Activated T-helper 1 cell treated with Interleukin-2 at 50 U/mL for 16 hours (primary cell): ENCODE measurements around the gene AIFM3.

Source experiments
- DNase-seq: peaks from one replicate; pipeline ENCODE4 v3.0.0-alpha.2; 2020; ENCODE audit warnings: low read depth

The AIFM3 gene

DNA sequence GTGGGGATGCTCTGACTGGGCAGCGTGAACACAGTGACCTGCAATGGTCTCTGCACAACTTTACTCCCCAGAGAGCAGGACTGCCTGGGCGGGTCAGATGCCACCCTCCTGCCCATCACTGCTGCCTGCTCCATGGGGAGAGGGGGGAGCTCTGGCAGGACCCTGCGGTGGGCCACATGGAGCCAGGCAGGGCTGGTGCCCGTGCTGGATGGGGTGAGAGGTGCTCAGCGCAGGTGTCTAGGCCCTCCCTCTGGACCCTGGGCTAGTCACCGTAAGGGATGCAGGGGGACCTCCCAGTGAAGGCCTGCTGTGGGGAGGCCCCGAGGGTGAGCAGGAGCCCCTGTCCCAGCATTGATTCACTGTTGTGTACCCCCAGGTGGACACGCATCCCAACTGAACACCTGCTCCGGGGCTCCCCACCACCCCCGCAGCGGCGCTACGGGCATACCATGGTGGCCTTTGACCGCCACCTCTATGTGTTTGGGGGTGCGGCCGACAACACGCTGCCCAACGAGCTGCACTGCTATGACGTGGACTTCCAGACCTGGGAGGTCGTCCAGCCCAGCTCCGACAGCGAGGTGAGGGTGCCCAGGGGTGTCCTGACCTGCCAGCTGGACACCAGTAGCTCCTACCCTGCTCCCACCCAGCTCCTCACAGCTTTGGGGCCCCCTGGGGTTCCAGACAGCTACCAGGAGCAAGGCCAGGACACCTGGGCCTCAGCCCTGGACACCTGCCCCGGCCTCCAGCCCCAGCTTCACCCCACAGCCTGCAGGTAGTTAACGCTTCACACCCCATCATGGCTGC is 24.4 kb downstream of the AIFM3 start:
- no peak for DNase-seq

DNA sequence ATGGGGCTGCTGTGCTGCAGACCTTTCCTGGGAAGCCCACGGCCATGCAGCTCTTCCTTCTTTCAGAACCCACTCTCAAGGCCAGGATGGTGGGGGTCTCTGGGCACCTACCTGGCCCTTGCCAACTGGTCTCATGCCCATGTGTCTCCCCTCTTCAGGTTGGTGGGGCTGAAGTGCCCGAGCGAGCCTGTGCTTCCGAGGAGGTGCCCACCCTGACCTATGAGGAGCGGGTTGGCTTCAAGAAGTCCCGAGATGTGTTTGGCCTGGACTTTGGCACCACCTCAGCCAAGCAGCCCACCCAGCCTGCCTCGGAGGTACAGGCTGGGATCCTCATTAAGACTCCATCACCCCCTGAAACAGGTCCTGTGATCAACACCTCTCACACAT is 25.0 kb downstream of the AIFM3 start:
- no peak for DNase-seq

DNA sequence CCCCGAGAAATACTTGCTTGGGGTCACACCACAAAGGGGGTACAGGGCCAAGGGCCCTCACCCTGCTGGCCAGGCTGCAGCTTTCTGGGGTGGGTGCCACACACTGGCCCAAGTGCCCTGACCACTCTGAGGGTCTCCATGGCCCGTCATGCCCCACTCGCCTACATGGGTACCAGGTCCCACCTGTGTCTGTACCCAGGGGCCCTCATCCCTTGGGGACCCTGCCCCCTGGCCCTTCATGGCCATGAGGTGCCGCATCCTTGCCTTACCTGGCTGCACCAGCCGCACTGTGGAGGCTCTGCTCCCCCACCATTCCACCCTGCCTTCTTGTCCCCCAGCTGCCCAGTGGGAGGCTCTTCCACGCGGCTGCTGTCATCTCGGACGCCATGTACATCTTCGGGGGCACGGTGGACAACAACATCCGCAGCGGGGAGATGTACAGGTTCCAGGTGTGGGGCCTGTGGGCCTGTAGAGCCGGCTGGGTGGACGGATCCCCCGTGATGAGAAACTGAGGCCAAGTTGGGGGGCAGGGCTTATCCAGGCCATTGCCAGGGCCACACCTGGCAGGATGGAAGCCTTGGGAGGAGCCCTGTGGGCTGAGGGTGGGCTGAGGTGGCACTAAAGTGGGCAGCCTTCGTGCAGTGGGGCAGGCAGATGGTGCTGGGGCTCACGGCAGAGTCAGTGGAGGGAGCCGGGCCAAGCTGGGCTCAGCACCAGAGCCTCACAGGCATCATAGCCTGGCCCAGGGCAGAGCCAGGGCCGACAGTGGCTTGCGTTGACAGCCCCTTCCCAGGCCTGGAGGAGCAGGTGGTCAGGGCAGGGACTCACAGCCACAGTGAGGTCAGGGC is 25.6 kb downstream of the AIFM3 start:
- no peak for DNase-seq

DNA sequence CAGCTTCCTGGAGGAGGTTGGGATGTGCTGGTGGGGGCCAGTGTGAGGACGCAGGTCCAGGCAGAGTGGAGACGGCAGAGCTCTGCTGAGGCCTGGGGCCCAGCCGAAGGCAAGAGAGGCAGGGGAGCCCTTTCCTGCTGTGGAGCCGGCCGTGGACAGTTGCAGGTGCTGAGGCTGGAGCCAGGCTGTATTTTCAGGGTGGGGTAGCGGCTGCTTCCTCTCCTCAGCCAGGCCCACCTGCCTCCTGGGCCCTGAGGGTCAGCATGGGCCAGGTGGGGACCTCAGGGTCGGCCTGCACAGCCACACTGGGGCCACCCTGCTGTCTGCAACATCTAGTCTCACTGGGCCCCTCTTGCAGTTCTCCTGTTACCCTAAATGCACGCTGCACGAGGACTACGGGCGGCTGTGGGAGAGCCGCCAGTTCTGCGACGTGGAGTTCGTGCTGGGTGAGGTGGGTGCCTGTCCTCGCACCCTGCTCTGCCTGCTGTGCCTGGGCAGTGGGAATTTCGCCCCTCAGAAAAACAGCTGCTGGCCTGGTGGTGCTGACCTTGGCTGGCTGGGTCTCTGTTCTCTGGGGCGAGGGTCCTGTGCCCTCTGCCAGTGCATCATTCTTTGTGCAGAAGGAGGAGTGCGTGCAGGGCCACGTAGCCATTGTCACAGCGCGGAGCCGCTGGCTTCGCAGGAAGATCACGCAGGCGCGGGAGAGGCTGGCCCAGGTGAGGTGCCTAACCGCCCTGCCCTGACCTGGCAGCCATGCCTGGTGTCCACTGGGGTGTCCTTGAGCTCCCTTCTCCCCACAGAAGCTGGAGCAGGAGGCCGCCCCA is 26.5 kb downstream of the AIFM3 start:
- no peak for DNase-seq

DNA sequence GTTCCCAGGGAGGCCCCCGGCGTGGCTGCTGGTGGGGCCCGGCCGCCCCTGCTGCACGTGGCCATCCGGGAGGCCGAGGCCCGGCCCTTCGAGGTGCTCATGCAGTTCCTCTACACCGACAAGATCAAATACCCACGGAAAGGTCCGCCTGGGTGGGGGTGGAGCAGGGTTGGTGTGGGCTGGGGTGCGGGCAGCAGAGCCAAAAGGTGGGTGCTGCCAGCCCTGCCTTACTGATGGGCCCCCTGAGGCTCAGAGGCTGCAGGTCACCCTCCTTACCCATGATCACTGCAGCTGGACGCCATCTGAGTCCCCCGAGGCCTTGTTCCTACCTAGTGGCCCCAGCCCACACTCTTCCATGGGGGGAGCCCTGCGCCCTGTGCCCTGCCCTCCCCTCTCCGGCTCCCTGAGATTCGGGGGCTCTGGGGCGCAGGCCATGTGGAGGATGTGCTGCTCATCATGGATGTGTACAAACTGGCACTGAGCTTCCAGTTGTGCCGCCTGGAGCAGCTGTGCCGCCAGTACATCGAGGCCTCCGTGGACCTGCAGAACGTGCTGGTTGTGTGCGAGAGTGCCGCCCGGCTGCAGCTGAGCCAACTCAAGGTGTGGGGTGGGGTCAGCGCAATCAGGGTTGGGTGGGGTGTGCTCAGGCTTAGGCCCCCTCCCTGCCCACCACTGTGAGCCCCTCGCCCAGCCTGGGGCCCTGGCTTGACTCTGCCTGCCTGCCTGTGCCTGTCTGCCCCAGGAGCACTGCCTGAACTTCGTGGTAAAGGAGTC is 27.3 kb downstream of the AIFM3 start:
- DNase-seq = no peak

DNA sequence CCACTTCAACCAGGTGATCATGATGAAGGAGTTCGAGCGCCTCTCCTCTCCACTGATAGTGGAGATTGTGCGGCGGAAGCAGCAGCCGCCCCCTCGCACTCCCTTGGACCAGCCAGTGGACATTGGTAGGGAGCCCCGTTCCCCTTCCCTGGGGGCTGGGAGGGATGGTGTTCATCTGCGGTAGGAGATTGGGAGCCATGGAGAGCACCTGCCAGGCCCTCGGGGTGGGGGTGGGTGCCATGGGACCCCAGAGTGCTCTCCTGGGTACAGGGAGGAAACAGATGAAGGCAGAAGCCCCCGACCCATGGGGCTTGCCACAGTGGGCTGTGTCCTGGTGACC is 27.8 kb downstream of the AIFM3 start:
- DNase-seq = no peak

DNA sequence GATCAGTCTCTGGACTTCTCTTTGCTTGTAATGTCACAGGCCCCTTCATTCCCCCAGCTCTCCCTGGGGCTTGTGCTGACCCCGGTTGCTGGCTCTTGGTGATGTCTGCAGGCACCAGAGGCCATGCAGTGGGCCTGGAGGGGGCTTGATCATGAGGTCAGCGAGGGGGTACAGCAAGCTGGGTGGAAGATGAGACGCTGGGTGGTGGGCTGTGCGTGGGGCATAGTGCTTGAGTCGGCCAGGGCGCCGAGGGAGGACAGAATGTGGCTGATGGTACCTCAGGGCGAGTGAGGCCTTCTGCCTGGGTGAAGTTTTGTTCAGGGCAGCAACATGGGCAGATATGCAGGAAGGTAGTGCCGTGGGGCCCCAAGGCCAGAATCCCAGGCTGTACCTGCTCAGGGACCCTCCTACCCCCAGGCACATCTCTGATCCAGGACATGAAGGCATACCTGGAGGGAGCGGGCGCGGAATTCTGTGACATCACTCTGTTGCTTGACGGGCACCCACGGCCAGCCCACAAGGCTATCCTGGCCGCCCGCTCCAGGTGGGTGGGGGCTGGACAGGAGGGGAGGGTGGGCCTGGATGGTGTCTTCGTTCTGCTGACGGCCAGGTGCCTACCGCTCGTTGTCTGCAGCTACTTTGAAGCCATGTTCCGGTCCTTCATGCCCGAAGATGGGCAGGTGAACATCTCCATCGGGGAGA is 28.4 kb downstream of the AIFM3 start:
- no peak for DNase-seq

DNA sequence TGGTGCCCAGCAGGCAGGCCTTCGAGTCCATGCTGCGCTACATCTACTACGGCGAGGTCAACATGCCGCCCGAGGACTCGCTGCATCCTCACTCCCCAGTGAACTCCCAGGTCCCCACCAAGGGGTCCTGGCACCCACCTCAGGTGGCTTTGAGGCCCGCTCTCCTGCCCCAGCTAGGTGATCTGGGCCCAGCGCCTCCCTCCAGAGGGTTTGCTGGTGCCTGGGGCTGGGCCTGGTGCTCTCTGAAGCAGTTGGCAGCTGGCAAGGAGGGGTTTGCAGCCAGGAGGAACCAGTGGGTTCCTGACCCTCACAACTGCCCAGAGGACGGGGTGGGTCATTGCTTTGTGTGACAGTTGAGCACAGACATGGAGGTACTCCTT is 29.0 kb downstream of the AIFM3 start:
- DNase-seq = no peak

DNA sequence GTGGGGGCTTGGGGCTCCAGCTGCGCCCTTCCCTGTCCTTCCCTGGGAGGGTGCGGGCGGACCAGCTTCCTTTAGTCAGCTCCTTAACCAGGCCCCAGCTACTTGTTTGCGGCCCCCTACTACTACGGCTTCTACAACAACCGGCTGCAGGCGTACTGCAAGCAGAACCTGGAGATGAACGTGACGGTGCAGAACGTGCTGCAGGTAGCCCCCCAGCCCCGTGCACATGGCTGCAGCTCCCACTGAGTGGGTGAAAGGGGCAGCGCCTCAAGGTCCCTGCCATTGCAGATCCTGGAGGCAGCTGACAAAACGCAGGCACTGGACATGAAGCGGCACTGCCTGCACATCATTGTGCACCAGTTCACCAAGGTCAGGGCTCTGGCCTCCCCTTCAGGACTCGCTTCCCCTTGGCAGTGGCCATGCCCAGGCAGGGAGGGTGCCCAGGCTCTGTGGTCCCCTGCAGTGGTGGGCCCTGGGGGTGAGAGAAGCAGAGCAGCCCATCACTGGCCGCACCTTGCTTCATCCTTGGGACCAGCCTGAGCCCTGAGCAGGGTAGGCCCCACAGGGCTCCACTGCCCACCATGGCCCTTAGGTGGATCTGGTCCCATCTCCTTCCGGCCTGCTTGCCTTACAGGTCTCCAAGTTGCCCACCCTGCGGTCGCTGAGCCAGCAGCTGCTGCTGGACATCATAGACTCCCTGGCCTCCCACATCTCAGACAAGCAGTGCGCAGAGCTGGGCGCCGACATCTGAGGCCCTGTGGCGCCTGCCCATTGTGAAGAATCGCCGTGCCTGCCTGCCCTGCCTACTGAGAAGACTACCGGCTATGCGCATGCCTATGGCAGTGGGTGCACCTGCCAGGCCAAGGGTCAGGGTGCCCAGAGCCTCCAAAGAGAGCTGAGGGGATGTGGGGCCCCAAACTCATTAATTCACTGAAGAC is 29.8 kb downstream of the AIFM3 start:
- no peak for DNase-seq

DNA sequence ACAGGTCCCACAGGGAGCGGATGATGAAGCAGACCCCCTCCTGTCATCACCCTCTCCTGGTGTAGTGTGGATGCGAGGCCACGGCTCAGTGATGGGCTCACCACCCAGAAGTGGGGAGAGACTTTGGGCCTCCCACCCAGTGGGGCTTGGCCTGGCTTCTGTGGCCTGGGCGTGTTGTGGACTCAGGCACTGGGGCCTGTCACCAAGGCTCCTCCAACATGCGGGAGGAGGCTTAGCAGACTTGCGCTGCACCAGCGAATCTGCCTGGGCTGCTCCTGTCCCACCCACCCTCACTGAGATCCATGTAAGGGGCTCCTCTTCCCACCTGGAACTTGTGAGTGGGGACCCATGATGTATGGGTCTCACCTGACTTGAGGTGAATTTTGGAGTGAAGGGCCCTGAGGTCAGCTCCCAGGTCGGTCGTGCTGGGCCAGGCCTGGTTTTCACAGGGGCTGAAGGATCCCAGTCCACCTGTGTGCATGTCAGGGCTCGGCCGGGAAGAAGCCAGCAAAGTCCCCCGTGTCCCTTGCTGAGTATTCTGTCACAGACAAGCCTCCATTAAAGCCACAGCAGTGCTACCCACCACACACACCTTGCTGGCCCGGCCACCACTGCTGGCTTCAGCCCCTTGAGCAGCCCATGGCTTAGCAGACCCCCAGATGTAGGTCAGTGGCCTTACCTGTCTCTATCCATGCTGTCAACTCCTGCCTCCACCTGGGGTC is 30.6 kb downstream of the AIFM3 start:
- DNase-seq = no peak

DNA sequence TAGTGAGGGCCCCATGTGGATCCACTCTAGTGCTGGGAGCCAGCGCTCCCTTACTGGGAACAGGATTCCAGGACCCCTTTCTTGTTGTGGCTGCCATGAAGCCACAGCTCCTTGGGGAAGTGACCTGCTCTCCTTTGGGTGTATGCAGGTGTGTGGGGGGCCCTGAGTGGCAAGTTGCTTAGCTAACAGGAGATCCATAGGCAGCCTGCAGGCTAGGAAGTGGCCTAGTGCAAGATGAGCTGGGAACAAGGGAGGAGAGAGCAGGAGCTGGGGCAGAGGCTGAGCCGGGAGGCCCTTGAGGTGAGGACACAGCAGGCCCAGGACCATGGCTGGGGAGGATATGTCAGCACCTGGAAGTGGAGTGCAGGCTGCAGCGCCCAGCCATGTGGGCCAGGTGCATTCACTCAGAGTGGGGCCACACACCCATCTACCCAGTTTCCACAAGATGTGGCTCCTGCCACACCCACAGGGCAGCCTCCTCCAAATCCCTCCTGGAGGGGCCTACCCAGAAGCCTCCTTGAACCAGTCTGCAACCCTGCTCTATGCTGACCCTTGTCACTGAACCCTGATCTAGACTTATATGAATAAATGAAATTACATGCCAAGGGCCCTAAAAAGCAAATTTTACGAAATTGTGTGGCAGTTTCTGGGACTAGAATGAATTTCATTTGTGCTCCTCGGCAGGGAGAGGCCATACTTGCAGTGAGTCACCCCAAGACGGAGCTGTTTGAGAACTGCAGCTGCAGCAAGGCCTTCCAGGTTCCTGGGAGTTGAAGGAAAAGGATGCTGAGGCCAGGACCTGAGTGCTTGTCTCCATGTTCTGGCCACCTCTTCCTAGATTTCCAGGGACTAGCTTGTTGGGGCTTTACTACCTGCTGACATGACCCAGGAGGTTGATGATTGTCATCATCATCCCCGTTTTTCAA is 31.6 kb downstream of the AIFM3 start:
- no peak for DNase-seq

DNA sequence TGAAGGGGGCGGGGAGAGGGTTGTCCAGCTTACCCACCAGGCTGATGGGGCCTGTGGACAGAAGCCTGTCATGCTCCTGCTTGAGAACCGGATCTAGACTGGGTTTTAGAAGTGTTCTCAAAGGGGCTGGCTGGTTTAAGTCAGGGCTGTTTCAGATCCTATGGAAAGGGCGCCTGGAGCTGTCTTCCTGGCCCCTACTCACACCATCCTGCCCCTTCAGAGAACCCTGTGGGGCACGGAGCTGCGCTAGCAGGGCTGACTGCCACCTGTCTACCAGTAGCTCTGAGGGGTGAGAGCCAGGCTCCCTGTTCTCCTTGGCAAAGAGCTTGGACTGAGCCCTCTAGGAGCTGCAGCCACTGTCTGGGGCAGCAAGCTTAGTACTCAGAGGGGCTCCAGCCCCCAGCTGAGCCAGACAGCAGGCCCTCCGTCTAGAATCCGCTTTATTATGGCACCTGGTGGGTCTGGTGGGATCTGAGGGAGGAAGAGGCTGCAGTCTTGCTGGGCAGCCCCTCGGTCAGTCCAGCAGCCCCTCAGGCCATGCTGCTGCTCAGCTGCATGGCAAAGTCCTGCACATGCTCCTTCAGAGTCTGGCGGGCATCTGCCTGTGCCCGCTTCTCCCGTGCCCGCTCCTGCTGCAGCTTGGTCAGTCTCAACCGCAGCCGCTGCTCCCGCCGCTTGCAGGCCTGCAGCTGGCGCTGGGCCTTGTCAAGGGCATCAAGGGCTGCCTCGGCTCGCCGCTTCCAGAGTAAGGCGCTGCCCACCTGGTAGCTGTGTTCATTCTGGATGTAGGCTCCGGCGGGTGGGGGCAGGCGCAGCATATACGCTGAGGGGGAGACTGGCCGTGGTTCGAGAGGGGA is 32.5 kb downstream of the AIFM3 start:
- DNase-seq = no peak

DNA sequence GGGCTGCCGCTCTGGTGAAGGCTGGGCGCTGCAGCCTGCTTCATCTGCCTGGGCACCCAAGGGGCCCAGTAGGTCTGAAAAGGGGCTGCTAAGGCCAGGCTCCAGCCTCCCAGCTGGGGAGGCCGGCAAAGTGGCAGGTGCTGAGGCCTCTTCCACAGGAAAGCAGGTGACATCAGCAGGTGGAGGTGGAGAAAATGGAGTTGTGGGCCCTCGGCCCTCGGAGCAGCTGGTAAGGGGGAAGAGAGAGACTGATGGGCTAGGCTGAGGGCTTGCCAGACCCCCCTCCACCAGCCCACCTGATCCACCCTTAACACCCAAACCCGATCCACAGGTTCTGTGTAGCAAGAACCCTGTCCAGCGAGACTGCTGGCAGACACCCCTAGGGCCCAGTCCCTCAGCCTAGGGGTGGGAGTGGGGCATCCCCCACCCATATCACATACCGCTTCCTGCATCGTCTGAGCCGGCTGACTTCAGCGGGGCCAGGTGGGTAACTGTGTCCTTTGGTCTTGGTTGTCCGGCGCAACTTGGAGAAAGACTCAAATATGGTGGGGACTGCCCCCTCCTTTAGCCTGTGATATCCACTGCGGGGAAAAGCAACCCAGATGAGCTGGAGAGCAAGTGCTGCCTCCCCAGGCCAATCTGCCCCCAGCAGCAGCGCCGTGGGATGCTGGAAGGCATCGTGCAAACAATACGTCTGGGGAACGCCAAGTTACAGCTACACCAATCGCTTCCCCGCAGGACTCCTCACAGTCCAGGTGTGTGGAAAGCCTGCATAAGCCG is 33.3 kb downstream of the AIFM3 start:
- DNase-seq = no peak

DNA sequence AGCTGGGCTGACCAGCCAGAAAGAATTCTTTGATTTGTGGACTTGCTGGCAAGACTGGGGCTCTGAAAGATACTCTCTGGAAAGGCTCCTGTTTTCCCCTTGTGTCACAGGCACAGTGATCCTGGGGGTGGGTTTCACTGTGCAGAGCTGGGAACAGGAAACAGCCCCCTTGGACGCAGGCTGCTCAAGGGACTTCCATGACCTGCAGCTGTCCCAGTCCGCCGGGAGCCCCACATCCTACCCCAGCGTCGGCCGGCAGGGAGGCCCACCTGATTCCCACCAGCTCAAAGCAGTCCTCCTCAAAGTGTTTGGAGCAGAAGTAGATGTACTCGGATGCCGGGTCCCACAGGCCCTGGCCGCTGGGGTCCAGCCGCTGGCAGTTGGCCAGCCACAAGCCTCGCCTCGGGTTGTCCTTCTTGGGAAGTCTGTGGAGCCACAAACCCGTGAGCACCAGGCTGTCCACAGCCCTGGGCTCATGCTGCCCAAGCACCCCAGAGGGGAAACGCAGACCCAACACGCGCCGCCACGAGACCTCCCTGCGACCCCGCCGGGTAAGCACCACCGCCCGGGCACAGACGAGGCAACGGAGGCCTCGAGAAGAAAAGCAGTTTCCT is 34.0 kb downstream of the AIFM3 start:
- no peak for DNase-seq

DNA sequence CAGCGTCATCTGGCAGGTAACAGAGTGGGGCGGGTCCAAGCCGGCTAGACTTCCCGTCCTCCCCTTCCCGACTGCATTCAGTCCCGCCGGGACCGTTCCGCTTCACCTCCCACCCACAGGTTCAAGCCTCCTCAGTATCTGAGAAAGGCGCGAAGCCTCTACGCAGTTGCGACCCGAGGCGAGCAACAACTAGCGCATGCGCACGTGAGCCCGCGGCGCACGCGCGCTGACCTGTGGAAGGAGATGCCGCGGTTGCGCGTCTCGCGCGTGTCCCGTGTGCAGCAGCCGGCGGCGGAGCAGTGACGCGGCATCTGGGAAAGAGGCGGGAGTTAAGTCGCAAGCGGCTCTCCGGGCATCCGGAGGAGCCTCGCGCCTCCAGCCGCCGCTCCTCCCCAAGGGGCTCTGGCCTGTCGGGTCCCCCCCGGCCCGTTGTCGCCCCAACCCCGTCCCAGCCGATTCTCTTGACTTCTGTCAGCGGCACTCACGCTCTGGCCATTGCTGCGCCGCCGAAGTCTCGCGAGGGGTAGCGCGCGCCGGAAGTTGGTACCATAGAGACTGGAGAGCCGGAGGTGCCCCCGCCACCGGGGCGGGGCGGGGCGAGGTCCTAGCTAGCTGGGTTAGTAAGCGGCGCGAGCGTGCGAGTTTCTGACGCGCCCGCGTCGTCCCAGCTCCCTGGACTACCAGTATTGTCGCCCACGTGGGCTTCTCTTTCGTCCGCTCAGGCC is 34.7 kb downstream of the AIFM3 start, which contains the start of gene THAP7:
Gene THAP7, minus strand, starts transcription at position 518 of the 725 bp plus-strand sequence. Its CDS starts 207 bp downstream, at position 311.
- peak; percentile 93 for DNase-seq
